HG03103 (cell line): ENCODE measurements around the gene CDH9.
"Not testable (repeated sequence)": the region's sequence is repeated elsewhere in the genome, so short reads cannot be mapped to it uniquely, and the experiment has no call there.

Source experiments
- ATAC-seq: cut with Tn5 transposase; IDR thresholded peaks from one replicate; pipeline ENCODE4 v1.9.1; 2021; ENCODE audit warnings: low read depth; ENCODE audit not compliant: unreplicated experiment

CDH9 gene

DNA sequence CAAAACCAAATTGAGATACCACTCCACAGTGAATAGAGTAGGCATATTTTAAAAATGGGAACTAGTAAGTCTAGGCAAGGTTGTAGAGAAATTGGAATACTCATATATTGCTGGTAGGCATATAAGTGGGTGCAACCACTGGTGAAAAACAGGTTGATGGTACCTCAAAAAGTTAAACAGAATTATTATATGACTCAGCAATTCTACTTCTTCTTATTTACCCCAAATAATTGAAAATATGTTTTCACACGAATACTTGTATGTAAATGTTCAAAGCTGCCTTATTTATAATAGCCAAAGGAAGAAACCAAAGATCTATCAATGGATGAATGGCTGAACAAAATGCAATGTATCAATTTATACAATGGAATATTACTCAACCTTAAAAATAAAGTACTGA, 79.1 kb downstream of the CDH9 start:
- ATAC-seq, result no peak

GRCh38 chr5:26955161-26955560, 83.2 kb downstream of the CDH9 start:
- ATAC-seq, result no peak

- ATAC-seq, result no peak
Measured at GRCh38 chr5:26948921-26949320, 89.5 kb downstream of the CDH9 start.

DNA sequence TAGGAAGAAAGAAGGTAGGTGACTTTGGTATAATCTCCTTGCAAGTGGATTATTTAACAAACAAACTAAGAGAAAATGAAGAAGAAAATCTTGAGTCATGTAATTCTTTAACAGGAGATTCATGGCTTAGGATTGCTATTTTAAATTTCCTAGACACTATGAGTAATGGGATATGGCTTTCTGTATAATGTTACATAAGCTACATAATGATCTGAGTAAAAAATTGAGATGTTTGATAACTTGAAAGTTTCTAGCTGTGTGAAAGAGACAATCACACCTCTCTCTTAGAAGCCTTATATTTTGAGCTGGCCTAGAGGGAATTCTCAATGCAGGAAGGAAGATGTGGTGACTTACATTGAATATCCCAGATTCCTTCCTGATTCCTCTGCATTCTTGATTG, 92.5 kb downstream of the CDH9 start:
- no peak for ATAC-seq

GRCh38 chr5:26942481-26942880, 95.9 kb downstream of the CDH9 start:
- ATAC-seq, result no peak

- no peak for ATAC-seq
Measured at GRCh38 chr5:26940994-26941393, 97.4 kb downstream of the CDH9 start.

- no peak for ATAC-seq
Measured at GRCh38 chr5:26932238-26932637, 106.1 kb downstream of the CDH9 start.

- no peak for ATAC-seq
Measured at GRCh38 chr5:26921439-26921838, 116.9 kb downstream of the CDH9 start.

GRCh38 chr5:26903469-26903868, 134.9 kb downstream of the CDH9 start:
- ATAC-seq, result no peak

GRCh38 chr5:26894719-26895263, 143.6 kb downstream of the CDH9 start:
- ATAC-seq, result no peak

DNA sequence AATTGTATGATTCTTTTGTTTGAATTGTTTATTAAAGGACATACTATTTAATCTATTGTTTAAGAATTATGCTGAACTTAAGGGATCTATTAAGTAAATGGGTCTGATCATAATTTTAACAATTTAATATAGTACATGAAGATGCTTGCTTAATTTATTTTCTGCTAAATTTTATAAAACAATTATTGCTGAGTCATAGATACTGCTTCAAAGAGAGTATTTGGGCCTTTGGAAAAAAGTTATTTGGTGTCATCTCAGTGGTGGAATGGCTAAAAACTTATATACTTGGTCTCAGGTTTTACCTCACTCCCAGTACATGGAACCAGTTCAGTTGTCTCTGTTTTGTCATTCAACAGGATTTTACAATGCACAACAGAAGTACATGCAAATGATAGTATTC, 145.3 kb downstream of the CDH9 start:
- no peak for ATAC-seq

DNA sequence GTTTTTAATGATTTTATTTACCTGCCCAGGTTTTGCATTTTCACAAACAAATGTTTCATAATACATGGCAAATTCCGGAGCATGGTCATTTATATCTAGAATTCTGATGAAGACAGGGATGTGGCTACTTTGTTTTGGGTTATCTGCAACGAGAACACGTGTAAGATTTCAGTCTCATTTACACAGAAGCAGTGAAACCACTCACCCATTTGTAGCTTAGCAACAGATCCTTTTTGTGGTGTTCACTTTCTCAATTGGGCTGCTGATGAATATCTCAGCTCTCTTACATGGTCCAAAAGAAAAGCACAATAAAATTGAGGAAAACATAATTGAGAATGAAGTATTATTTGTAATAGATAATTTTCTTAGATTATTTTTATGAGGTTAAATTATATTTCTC, 148.6 kb downstream of the CDH9 start:
- ATAC-seq, result no peak

DNA sequence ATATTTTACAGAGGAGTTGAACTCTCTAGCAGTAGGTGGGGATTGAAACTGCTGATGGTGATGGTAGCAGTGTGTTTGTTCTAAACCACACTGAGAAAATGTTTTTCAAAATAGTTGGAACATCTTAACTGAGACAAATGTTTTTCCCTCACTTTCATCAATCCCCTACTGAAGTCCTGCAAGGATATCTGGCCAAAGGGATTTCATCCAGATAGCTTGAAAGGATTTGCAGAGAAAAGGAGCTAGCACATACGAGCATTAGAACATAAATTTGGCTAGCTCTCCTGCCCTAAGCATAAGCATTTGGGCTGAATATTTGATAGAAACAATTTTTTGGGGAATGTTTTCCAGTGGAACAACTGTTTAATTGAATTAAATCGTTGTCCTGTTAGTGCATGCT, 153.9 kb downstream of the CDH9 start:
- no peak for ATAC-seq

DNA sequence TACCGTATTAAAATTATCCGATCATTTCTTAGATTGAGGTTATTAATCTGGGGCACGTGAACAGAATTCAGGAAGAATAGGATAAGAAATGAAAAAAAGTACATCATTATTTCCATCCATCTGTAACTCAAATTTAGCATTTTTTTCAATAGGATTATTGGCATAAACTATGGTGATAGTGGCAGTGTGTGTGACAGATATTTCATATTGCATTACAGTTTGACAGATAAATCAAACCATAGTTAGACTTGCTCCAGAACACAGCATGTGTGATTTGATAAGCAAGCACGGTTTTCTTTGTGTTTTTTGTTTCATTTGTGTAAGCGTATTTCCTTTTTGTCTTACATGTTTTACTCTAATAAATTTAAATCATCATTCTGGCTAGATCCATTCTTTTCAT, 155.0 kb downstream of the CDH9 start:
- no peak for ATAC-seq

DNA sequence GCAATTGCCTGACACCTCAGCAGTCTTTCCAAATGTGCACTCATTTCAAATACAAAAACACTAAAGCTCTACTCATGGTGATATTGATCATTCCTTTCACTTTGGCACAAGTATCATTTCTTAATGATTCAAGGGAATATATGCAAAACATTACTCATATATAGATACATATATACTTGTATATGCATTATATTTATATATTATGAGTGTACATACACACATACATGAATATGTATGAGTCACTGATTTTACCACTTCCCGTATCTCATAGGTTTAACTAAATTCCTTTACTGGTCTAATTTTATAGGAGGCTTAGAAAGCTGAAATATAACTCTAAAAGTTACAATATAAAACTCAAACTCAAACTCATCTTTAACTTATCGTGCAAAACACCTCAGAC, 156.5 kb downstream of the CDH9 start:
- no peak for ATAC-seq

DNA sequence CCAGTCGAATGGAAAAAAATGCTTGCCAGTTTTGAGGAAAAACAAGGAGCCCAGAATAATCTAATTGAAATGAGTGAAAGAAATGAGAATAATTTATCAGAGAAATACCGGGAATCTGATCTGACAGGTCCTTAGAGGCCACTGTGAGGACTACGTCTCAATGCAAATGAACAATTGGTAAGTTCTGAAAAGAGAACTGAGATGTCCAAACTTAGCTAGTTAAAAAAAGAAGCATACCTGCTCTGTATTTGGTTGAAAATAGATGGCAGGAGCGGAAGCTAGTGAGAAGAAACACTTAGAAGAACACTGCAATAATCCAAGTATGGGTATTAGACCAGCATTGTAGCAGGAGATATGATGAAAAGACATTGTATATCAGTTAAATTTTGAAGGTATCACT, 161.2 kb downstream of the CDH9 start:
- no peak for ATAC-seq

GRCh38 chr5:26872337-26872736, 166.0 kb downstream of the CDH9 start:
- no peak for ATAC-seq

GRCh38 chr5:26869781-26870180, 168.6 kb downstream of the CDH9 start:
- no peak for ATAC-seq

- ATAC-seq, result no peak
Measured at GRCh38 chr5:26868504-26868903, 169.9 kb downstream of the CDH9 start.

GRCh38 chr5:26864061-26864460, 174.3 kb downstream of the CDH9 start:
- ATAC-seq, result no peak

- no peak for ATAC-seq
Measured at GRCh38 chr5:26856238-26856637, 182.1 kb downstream of the CDH9 start.

- ATAC-seq, result not testable (repeated sequence)
Measured at GRCh38 chr5:26852450-26852849, 185.9 kb downstream of the CDH9 start.

DNA sequence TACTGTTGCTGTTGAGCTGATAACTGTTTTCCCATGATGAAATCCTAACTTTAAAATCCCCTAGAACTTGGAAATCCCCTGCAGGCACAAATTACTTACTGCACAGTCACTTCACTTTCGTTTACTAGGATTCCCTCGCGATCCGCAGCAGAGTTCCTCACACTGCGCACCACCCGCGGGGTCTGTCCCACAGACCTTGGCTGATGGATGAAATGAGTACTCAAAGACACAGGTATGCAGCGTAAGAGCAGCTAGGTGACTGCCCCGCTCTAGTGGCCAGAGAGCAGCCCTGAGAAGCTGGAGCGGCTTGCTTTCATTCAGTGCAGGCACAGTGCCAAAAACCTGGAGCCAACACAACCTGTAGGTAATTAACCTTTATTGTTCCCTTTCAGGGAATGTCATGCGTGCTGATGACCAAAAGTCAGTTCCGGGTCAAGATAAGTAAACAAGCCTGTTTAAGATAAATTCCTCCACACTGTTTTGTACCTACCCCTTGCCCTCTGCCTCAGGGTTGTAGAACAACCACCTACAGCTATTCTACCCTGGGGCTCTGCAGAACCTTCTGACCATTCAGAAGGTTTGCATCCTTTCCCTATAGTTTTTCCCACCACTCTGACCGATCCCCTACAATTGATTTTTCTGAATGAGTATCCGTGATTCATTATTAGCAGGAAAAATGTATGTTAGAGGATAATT, 191.2 kb downstream of the CDH9 start:
- ATAC-seq, result no peak
